A549 (cell line): Measurements from ENCODE around the gene SCGB1A1. TPM values are rescaled to one million over a fixed set of nuclear protein-coding genes. Genes with fewer than 3 reads are reported as not detected.

ENCODE experiments used
- ATAC-seq, 2 experiments: fragments of 200-7000 bp in 1 of 2; fragments of >200 bp in 1 of 2; cut with Nextera tagmentation in 1 of 2; cut with Tn5 transposase in 1 of 2; 3 replicates each; pipeline versions ENCODE4 v1.8.0 to v1.9.1; 2018 to 2020; ENCODE audit warnings: mild to moderate bottlenecking in 1 of 2, moderate library complexity in 1 of 2
- CTCF ChIA-PET: fragments of 300-600 bp; sonication (Branson Sonifier 250); formaldehyde crosslinking; extraction: SDS; loops from one replicate; lab custom pipeline; 2021; ENCODE audit warnings: antibody characterized with exemption, inconsistent platforms; lab: Yijun Ruan, JAX
- POLR2A ChIA-PET: fragments of 350-600 bp; formaldehyde crosslinking; extraction: SDS; loops from one replicate; lab custom pipeline; 2021; ENCODE audit warnings: antibody characterized with exemption, inconsistent platforms; lab: Yijun Ruan, JAX
- DNase-seq, 2 experiments: peaks; one replicate each; pipeline versions ENCODE4 v3.0.0 to v3.0.0-alpha.2; 2011 to 2016; ENCODE audit warnings: low read depth in 1 of 2, low spot score in 1 of 2
- FAIRE-seq: peaks from 2 replicates; lab custom pipeline; 2011; peaks lifted over from hg19 to GRCh38; lab: Jason Lieb, UNC
- H3K27ac ChIP-seq, 2 experiments: fragments of >200 bp; sonication (Bioruptor Twin); formaldehyde crosslinking; 3 replicates each; pipeline ENCODE4 v1.5.1; 2016 to 2017
- H3K4me1 ChIP-seq: fragments of >200 bp; sonication (Bioruptor Twin); formaldehyde crosslinking; 3 replicates; pipeline ENCODE4 v1.6.1; 2016
- H3K4me2 ChIP-seq: fragments of >200 bp; sonication (Bioruptor Twin); formaldehyde crosslinking; 3 replicates; pipeline ENCODE4 v1.6.1; 2016
- H3K4me3 ChIP-seq: fragments of >200 bp; sonication (Bioruptor Twin); formaldehyde crosslinking; 3 replicates; pipeline ENCODE4 v1.5.1; 2016
- H3K9me3 ChIP-seq: fragments of >200 bp; sonication (Bioruptor Twin); formaldehyde crosslinking; 3 replicates; pipeline ENCODE4 v1.6.1; 2016
- CBX2 ChIP-seq: fragments of 200-600 bp; sonication (generic); IDR thresholded peaks from 2 replicates; pipeline ENCODE4 v1.6.1; 2016; ENCODE audit warnings: low read depth, mild to moderate bottlenecking, borderline replicate concordance
- CBX8 ChIP-seq: fragments of 200-600 bp; sonication (generic); IDR thresholded peaks from 2 replicates; pipeline ENCODE4 v1.6.1; 2016
- CTCF ChIP-seq: fragments of >200 bp; sonication (Bioruptor Twin); formaldehyde crosslinking; IDR thresholded peaks from 3 replicates; pipeline ENCODE4 v1.5.1; 2016
- EHF ChIP-seq: fragments of 250-450 bp; sonication (Bioruptor Pico); IDR thresholded peaks from 2 replicates; pipeline ENCODE4 v1.5.0; 2020; ENCODE audit warnings: mild to moderate bottlenecking
- EHMT2 ChIP-seq: fragments of 200-600 bp; sonication (generic); IDR thresholded peaks from 2 replicates; pipeline ENCODE4 v1.6.1; 2016; ENCODE audit warnings: antibody characterized with exemption, low read depth, mild to moderate bottlenecking, moderate library complexity
- FOXS1 ChIP-seq: fragments of 250-450 bp; sonication (Bioruptor Pico); IDR thresholded peaks from 2 replicates; pipeline ENCODE4 v1.5.0; 2020; ENCODE audit warnings: mild to moderate bottlenecking, moderate library complexity
- HOXB13 ChIP-seq: fragments of 250-450 bp; sonication (Bioruptor Pico); IDR thresholded peaks from 2 replicates; pipeline ENCODE4 v1.5.0; 2020; ENCODE audit warnings: low read depth, mild to moderate bottlenecking, moderate library complexity
- HOXB5 ChIP-seq: fragments of 250-450 bp; sonication (Bioruptor Pico); IDR thresholded peaks from 2 replicates; pipeline ENCODE4 v1.5.0; 2020; ENCODE audit warnings: mild to moderate bottlenecking, moderate library complexity
- JUNB ChIP-seq: fragments of >200 bp; sonication (Bioruptor Twin); formaldehyde crosslinking; IDR thresholded peaks from 2 replicates; pipeline ENCODE4 v1.6.1; 2016
- KDM1A ChIP-seq: fragments of 200-600 bp; sonication (generic); IDR thresholded peaks from 2 replicates; pipeline ENCODE4 v1.6.1; 2016; ENCODE audit warnings: low read depth, mild to moderate bottlenecking
- KDM5A ChIP-seq: fragments of 200-600 bp; sonication (generic); IDR thresholded peaks from 2 replicates; pipeline ENCODE4 v1.6.1; 2016; ENCODE audit warnings: antibody characterized with exemption, mild to moderate bottlenecking
- MAFK ChIP-seq: fragments of 450-650 bp; IDR thresholded peaks from 2 replicates; pipeline ENCODE4 v1.6.1; 2014; ENCODE audit not compliant: partially characterized antibody
- NFE2L2 ChIP-seq: fragments of 150-350 bp; conservative IDR thresholded peaks from 2 replicates; pipeline ENCODE4 v1.6.1; 2014; ENCODE audit warnings: low read length
- PHF8 ChIP-seq: fragments of 200-600 bp; sonication (generic); IDR thresholded peaks from 2 replicates; pipeline ENCODE4 v1.6.1; 2016; ENCODE audit warnings: low read depth, mild to moderate bottlenecking, antibody characterized with exemption, moderate library complexity, borderline replicate concordance
- POLR2AphosphoS2 ChIP-seq: conservative IDR thresholded peaks from 2 replicates; pipeline ENCODE4 v1.6.1; 2012; ENCODE audit warnings: low read length, improper control_type of control experiment, inconsistent platforms
- RARB ChIP-seq: fragments of 250-450 bp; sonication (Bioruptor Pico); IDR thresholded peaks from 2 replicates; pipeline ENCODE4 v1.8.0; 2021; ENCODE audit warnings: mild to moderate bottlenecking, moderate library complexity
- REST ChIP-seq: fragments of 200-600 bp; sonication (generic); IDR thresholded peaks from 2 replicates; pipeline ENCODE4 v1.6.1; 2016; ENCODE audit warnings: antibody characterized with exemption, mild to moderate bottlenecking, moderate library complexity
- RFX5 ChIP-seq: fragments of 450-650 bp; IDR thresholded peaks from 2 replicates; pipeline ENCODE4 v1.7.1; 2014; ENCODE audit warnings: antibody characterized with exemption, mild to moderate bottlenecking, moderate library complexity
- RNF2 ChIP-seq: fragments of 200-600 bp; sonication (generic); IDR thresholded peaks from 2 replicates; pipeline ENCODE4 v1.6.1; 2016; ENCODE audit warnings: low read depth, mild to moderate bottlenecking, antibody characterized with exemption, moderate library complexity, borderline replicate concordance
- SREBF2 ChIP-seq: fragments of 450-650 bp; IDR thresholded peaks from 2 replicates; pipeline ENCODE4 v1.6.1; 2014; ENCODE audit warnings: mild to moderate bottlenecking, moderate library complexity
- WGBS: methylation state at CpG from one replicate; pipeline ENCODE4 v1.1.6; 2017; ENCODE audit errors: missing lambda C conversion rate; 5-methylcytosine and 5-hydroxymethylcytosine counted together
- polyA plus RNA-seq, 4 experiments: library from polyadenylated mRNA; depleted of rRNA in 3 of 4; stranded (reverse); fragments of >200 nt; fragmentation: RNase III in 1 of 4; extraction: RNeasy Plus Mini Kit Qiagen cat#74134 plus additional on column Dnase treatment in 1 of 4; gene quantifications; 2 replicates in 3 of 4; 3 replicates in 1 of 4; pipeline ENCODE4 v1.2.3, GENCODE V29; 2011 to 2017

Gene SCGB1A1
- polyA plus RNA-seq, 2 of the 4 experiments (the other 2 are of a cell fraction): 0.47 TPM; not detected in 1

GRCh38 chr11:62420882-62421281, 2.0 kb downstream of the SCGB1A1 start:
- WGBS: 86% methylated on average over 3 of the region's 3 CpGs
- ChIA-PET POLR2A (no interaction called here), CTCF (interaction anchor here (0.7 to 13.0 kb wide), 9 partner anchors 8 to 193 kb away, joined by 3 to 322 read pairs (median 4); partner anchors contain the start of gene ROM1)
- Histone ChIP-seq H3K4me2 (no peak overlapping the region), H3K4me1 (peaks cover 4% of the 10 kb centered on the region; the same call in 1 of the 3 replicates), H3K9me3 (no peaks in the 10 kb centered on the region), H3K27ac (no peak overlapping the region)
- no peak for DNase-seq
- ATAC-seq: no peak
- no peak for TF ChIP-seq CBX2
- TF ChIP-seq RNF2: no peak
- TF ChIP-seq HOXB5 (CRISPR knock-in tag): no peak
- TF ChIP-seq, all 56 proteins: peak for 0
- FAIRE-seq: no peak
- H3K4me3 ChIP-seq: no peak overlapping the region

GRCh38 chr11:62421996-62422395, 3.2 kb downstream of the SCGB1A1 start:
- ATAC-seq (no peak), FAIRE-seq (no peak), DNase-seq (no peak)
- Histone ChIP-seq H3K4me3 (no peak overlapping the region), H3K9me3 (no peaks in the 10 kb centered on the region), H3K27ac (no peak overlapping the region), H3K4me2 (no peak overlapping the region), H3K4me1 (peaks cover 14% of the 10 kb centered on the region)
- TF ChIP-seq EHMT2 (no peak), REST (no peak), FOXS1 (CRISPR knock-in tag) (no peak), KDM5A (no peak), RNF2 (no peak), RFX5 (no peak), JUNB (no peak), CTCF (no peak)
- ChIA-PET CTCF (interaction anchor here (0.7 to 13.0 kb wide), 8 partner anchors 11 to 134 kb away, joined by 3 to 322 read pairs (median 6); no protein-coding TSS in a partner anchor), POLR2A (no interaction called here)
- WGBS: 85% methylated on average over 7 of the region's 7 CpGs

GRCh38 chr11:62423012-62423411, 4.2 kb downstream of the SCGB1A1 start:
- FAIRE-seq: no peak
- peak overlapping the region in 1 of 2 experiments; percentile 13; a peak in 1 of 6 replicates for H3K27ac ChIP-seq

More at GRCh38 chr11:62423012-62423411, 4.2 kb downstream of the SCGB1A1 start:
- TF ChIP-seq RARB (CRISPR knock-in tag) (no peak), CBX2 (no peak), PHF8 (no peak), HOXB13 (CRISPR knock-in tag) (no peak), POLR2AphosphoS2 (no peak), KDM1A (no peak), CBX8 (no peak), MAFK (no peak), RFX5 (no peak), SREBF2 (no peak), NFE2L2 (no peak), EHF (CRISPR knock-in tag) (no peak)
- TF ChIP-seq, all 56 proteins: peak for 0
- ChIA-PET CTCF (interaction anchor here (1.3 to 13.0 kb wide), 9 partner anchors 14 to 133 kb away, joined by 3 to 322 read pairs (median 23); no protein-coding TSS in a partner anchor), POLR2A (no interaction called here)
- no peak overlapping the region for H3K4me2 ChIP-seq
- no peaks in the 10 kb centered on the region for H3K9me3 ChIP-seq
- no peak for ATAC-seq
- H3K4me3 ChIP-seq: no peak overlapping the region
- H3K4me1 ChIP-seq: peaks cover 24% of the 10 kb centered on the region
- DNase-seq: no peak
- 78% methylated on average over 4 of the region's 4 CpGs for WGBS
